Ovary (tissue), 9 donors: ENCODE results near the gene MYOZ3. TPM values are rescaled to one million over a fixed set of nuclear protein-coding genes. Genes with fewer than 3 reads are reported as not detected.

Experiments
- DNase-seq, 5 donors: peaks; one replicate each; pipeline ENCODE4 v3.0.0-alpha.2; 2019 to 2020
- H3K27ac ChIP-seq, 2 donors: fragments of 200-600 bp; one replicate each; pipeline versions ENCODE4 v1.5.1 to v1.8.0; 2019 to 2022
- H3K27me3 ChIP-seq: fragments of 200-600 bp; one replicate; pipeline ENCODE4 v1.8.0; 2022
- H3K36me3 ChIP-seq: fragments of 200-600 bp; sonication (generic); one replicate; pipeline ENCODE4 v1.5.1; 2019
- H3K4me1 ChIP-seq: one replicate; pipeline ENCODE4 v1.8.1; 2013; ENCODE audit warnings: mild to moderate bottlenecking, moderate library complexity; ENCODE audit not compliant: insufficient read depth
- H3K4me3 ChIP-seq: fragments of 200-600 bp; sonication (generic); one replicate; pipeline ENCODE4 v1.5.1; 2017
- H3K9me3 ChIP-seq, 2 donors: fragments of 200-600 bp in 1 of 2; sonication (generic) in 1 of 2; one replicate each; pipeline versions ENCODE4 v1.5.1 to v1.8.1; 2013 to 2019; ENCODE audit warnings: mild to moderate bottlenecking in 1 of 2, moderate library complexity in 1 of 2
- CTCF ChIP-seq, 3 donors: fragments of 450-650 bp in 2 of 3; fragments of 200-600 bp in 1 of 3; IDR thresholded peaks; one replicate each; pipeline versions ENCODE4 v1.5.1 to v1.8.0; 2016 to 2022; ENCODE audit warnings: antibody characterized with exemption in 3 of 3, mild to moderate bottlenecking in 1 of 3
- EP300 ChIP-seq: sonication (generic); formaldehyde crosslinking; IDR thresholded peaks from one replicate; pipeline ENCODE4 v1.6.1; 2017; ENCODE audit warnings: antibody characterized with exemption
- POLR2A ChIP-seq: fragments of 450-650 bp; IDR thresholded peaks from one replicate; pipeline ENCODE4 v1.6.1; 2017; ENCODE audit warnings: antibody characterized with exemption, mild to moderate bottlenecking, moderate library complexity
- WGBS, 3 donors: extraction: QIAGEN DNeasy Blood & Tissue Kit in 1 of 3; methylation state at CpG; one replicate each; pipeline versions ENCODE4 v1.1.5 to v1.1.7; 2013 to 2017; 5-methylcytosine and 5-hydroxymethylcytosine counted together
- intact Hi-C, 4 donors: fragments of 100-400 bp; cut with DNase I; formaldehyde crosslinking; loops; one replicate each; pipeline versions ENCODE4 v1.11.0 to v1.15.1; 2022 to 2023
- polyA plus RNA-seq, 2 donors: library from polyadenylated mRNA; stranded (reverse); fragments of 200-250 nt in 1 of 2; fragments of 350-450 nt in 1 of 2; fragmentation: Illumina TruSeq in 1 of 2; extraction: RNeasy Lipid Tissue Mini Kit (QIAGEN cat#74804) in 1 of 2; gene quantifications; one replicate each; pipeline ENCODE4 v1.2.3, GENCODE V29; 2013 to 2014
- total RNA-seq, 7 donors: library from RNA; depleted of rRNA in 2 of 7; stranded (reverse); fragments of >200 nt in 2 of 7; fragmentation: NEBNext Ultra II Directional in 3 of 7; extraction: Animal tissue kit (Norgen Biotek cat#: 25700) in 3 of 7; gene quantifications; one replicate each; pipeline versions ENCODE4 v1.1.0 to v1.2.4, GENCODE V29; 2016 to 2023
- donor health status: DM: no; HTN: no; CAD: no; lungs with moderate emphysema.
- donor health status: DM: no; HTN: no; CAD: no.
- donor health status: Bipolar disorder and iron deficiency.
- donor health status: DM: yes; HTN: yes; CAD: no.
- donor health status: DM: no; HTN: no; CAD: no.
- donor health status: DM: yes; HTN: yes; CAD: no.

The MYOZ3 gene
- total and polyA plus RNA-seq, 9 donors: 0.36 to 2.7 (median 1.6) TPM

GRCh38 chr5:150632305-150633160 lies 28.5 kb upstream of the MYOZ3 start:
- intact Hi-C loops: no loop called here
- Histone ChIP-seq H3K36me3 (no peaks in the 10 kb centered on the region), H3K4me1 (peaks cover 7% of the 10 kb centered on the region), H3K27me3 (no peaks in the 10 kb centered on the region), H3K27ac (no peak overlapping the region), H3K9me3 (no peaks in the 10 kb centered on the region), H3K4me3 (no peak overlapping the region)
- TF ChIP-seq CTCF (IDR thresholded peaks at IDR 0.05): no peak
- no peak for TF ChIP-seq POLR2A
- TF ChIP-seq EP300: no peak
- WGBS, 3 donors: 38 to 46% (median 43%) methylated on average over 10 of the region's 10 CpGs
- DNase-seq: no peak

GRCh38 chr5:150633429-150633828 lies 27.6 kb upstream of the MYOZ3 start:
- 47 to 54% (median 48%) methylated on average over 2 of the region's 2 CpGs for WGBS, 3 donors
- Histone ChIP-seq H3K27ac (no peak overlapping the region), H3K4me1 (peaks cover 6% of the 10 kb centered on the region), H3K27me3 (no peaks in the 10 kb centered on the region), H3K4me3 (no peak overlapping the region), H3K36me3 (no peaks in the 10 kb centered on the region), H3K9me3 (no peaks in the 10 kb centered on the region)
- intact Hi-C loops: no loop called here
- TF ChIP-seq CTCF (IDR thresholded peaks at IDR 0.05) (no peak), EP300 (no peak), POLR2A (no peak)
- no peak for DNase-seq

GRCh38 chr5:150636391-150637244 lies 24.4 kb upstream of the MYOZ3 start:
- TF ChIP-seq CTCF (IDR thresholded peaks at IDR 0.05) (no peak), EP300 (no peak), POLR2A (no peak)
- Histone ChIP-seq H3K27me3 (no peaks in the 10 kb centered on the region), H3K36me3 (no peaks in the 10 kb centered on the region), H3K9me3 (no peaks in the 10 kb centered on the region), H3K4me3 (no peak overlapping the region), H3K27ac (peak overlapping the region in 1 of 2 donors; percentile 42), H3K4me1 (peaks cover 28% of the 10 kb centered on the region)
- intact Hi-C loops: no loop called here
- 47 to 65% (median 53%) methylated on average over 6 of the region's 6 CpGs for WGBS, 3 donors
- DNase-seq: peak; percentile 63 to 80 (median 77)

GRCh38 chr5:150637245-150638052 lies 23.6 kb upstream of the MYOZ3 start:
- H3K36me3 ChIP-seq: no peaks in the 10 kb centered on the region
- TF ChIP-seq EP300 (no peak), CTCF (IDR thresholded peaks at IDR 0.05) (no peak), POLR2A (no peak)
- H3K4me1 ChIP-seq: peaks cover 36% of the 10 kb centered on the region
- H3K4me3 ChIP-seq: no peak overlapping the region
- 11 to 35% (median 20%) methylated on average over 21 of the region's 21 CpGs for WGBS, 3 donors
- peak in 2 of 5 donors; percentile 54 to 57 for DNase-seq
- intact Hi-C loops: no loop called here
- peak overlapping the region in 1 of 2 donors; percentile 93 for H3K27ac ChIP-seq
- no peaks in the 10 kb centered on the region for H3K27me3 ChIP-seq
- no peaks in the 10 kb centered on the region for H3K9me3 ChIP-seq
